ENCODE data around the gene VTI1A.

GRCh38 chr10:112653215-112653614 lies 206.2 kb downstream of the VTI1A start:
- no peak for TF ChIP-seq CTCF (IDR thresholded peaks at IDR 0.05; ENCODE audit: low read depth, low read length)
- no peak for TF ChIP-seq MAX (IDR thresholded peaks at IDR 0.05; ENCODE audit: low read depth, low read length)
- no peak for TF ChIP-seq POLR2A (IDR thresholded peaks at IDR 0.05; ENCODE audit: extremely low read depth, insufficient read length)

All from NB4 (cell line).